GM18507 (cell line): ENCODE measurements around the gene MPI.
"Not testable (repeated sequence)": the region's sequence is repeated elsewhere in the genome, so short reads cannot be mapped to it uniquely, and the experiment has no call there.

Experiments used
- DNase-seq: peaks from one replicate; pipeline ENCODE4 v3.0.0; 2011; ENCODE audit warnings: low read depth; ENCODE audit not compliant: insufficient read length; ENCODE audit errors: extremely low spot score
- FAIRE-seq: peaks from 2 replicates; lab custom pipeline; 2011; peaks lifted over from hg19 to GRCh38; lab: Jason Lieb, UNC

MPI gene

GRCh38 chr15:74908635-74909034 is 18.8 kb downstream of the MPI start:
- FAIRE-seq, result no peak
- DNase-seq, result no peak

- FAIRE-seq (no peak), DNase-seq (no peak)
Measured at GRCh38 chr15:74913041-74913440, 23.2 kb downstream of the MPI start.

- not testable (repeated sequence) for FAIRE-seq, DNase-seq
Measured at GRCh38 chr15:74913799-74914198, 24.0 kb downstream of the MPI start.

GRCh38 chr15:74917676-74918075 is 27.8 kb downstream of the MPI start:
- FAIRE-seq, result no peak
- DNase-seq, result no peak

- FAIRE-seq (no peak), DNase-seq (no peak)
Measured at GRCh38 chr15:74920456-74920855, 30.6 kb downstream of the MPI start.

- DNase-seq (no peak), FAIRE-seq (no peak)
Measured at GRCh38 chr15:74924525-74924924, 34.7 kb downstream of the MPI start.

GRCh38 chr15:74928771-74929198 is 38.9 kb downstream of the MPI start:
- no peak for FAIRE-seq
- DNase-seq, result no peak

GRCh38 chr15:74933573-74933972 is 43.7 kb downstream of the MPI start:
- DNase-seq, result no peak
- FAIRE-seq, result no peak

- FAIRE-seq, DNase-seq: not testable (repeated sequence)
Measured at GRCh38 chr15:74935193-74935592, 45.4 kb downstream of the MPI start.

GRCh38 chr15:74937272-74937589 is 47.4 kb downstream of the MPI start:
- DNase-seq (no peak), FAIRE-seq (no peak)

GRCh38 chr15:74937590-74938371 is 47.9 kb downstream of the MPI start, which contains the start of gene COX5A:
Gene COX5A, minus strand, starts transcription at chr15:74938073. Its CDS starts 59 bp downstream, at chr15:74938014.
- DNase-seq (peak; percentile 85), FAIRE-seq (peak; percentile 91)

GRCh38 chr15:74950078-74950908 is 60.5 kb downstream of the MPI start:
- peak; percentile 81 for FAIRE-seq
- peak; percentile 42 for DNase-seq

GRCh38 chr15:74951006-74951405 is 61.2 kb downstream of the MPI start:
- FAIRE-seq, result no peak
- DNase-seq, result no peak
